Pancreas (tissue), 10 donors: ENCODE measurements around the gene AMOTL2. TPM values are rescaled to one million over a fixed set of nuclear protein-coding genes. Genes with fewer than 3 reads are reported as not detected.

Experiments
- ATAC-seq, 4 donors: fragments of 200-7000 bp; cut with Tn5 transposase; one replicate each; pipeline versions ENCODE4 v1.8.0 to v1.9.1; 2020; ENCODE audit warnings: mild to moderate bottlenecking in 4 of 4, moderate library complexity in 4 of 4
- DNase-seq, 6 donors: peaks; one replicate each; pipeline ENCODE4 v3.0.0-alpha.2; 2020
- FAIRE-seq: peaks from 2 replicates; lab custom pipeline; 2012; peaks lifted over from hg19 to GRCh38; lab: Jason Lieb, UNC
- H3K27ac ChIP-seq, 4 donors: fragments of 200-600 bp; sonication (generic); 1 replicate in 3 of 4; 2 replicates in 1 of 4; pipeline versions ENCODE4 v1.5.0 to v1.8.0; 2020
- H3K27me3 ChIP-seq, 4 donors: fragments of 200-600 bp; one replicate each; pipeline ENCODE4 v1.8.0; 2021
- H3K36me3 ChIP-seq, 3 donors: fragments of 200-600 bp; sonication (generic) in 1 of 3; one replicate each; pipeline versions ENCODE4 v1.5.0 to v1.8.0; 2020 to 2021
- H3K4me1 ChIP-seq, 3 donors: fragments of 200-600 bp; one replicate each; pipeline ENCODE4 v1.8.0; 2021
- H3K4me3 ChIP-seq, 4 donors: fragments of 200-600 bp; sonication (generic) in 2 of 4; one replicate each; pipeline versions ENCODE4 v1.5.0 to v1.8.0; 2020 to 2021
- H3K9me3 ChIP-seq, 4 donors: fragments of 200-600 bp; one replicate each; pipeline ENCODE4 v1.8.0; 2021
- WGBS, 2 donors: extraction: QIAGEN DNeasy Blood & Tissue Kit; methylation state at CpG; one replicate each; pipeline ENCODE4 v1.1.7; 2013; 5-methylcytosine and 5-hydroxymethylcytosine counted together
- intact Hi-C, 3 donors: fragments of 100-400 bp; cut with DNase I; formaldehyde crosslinking; loops; one replicate each; pipeline versions ENCODE4 v1.11.1 to v1.14.2; 2022
- polyA plus RNA-seq, 2 donors: library from polyadenylated mRNA; stranded (reverse); fragments of 200-250 nt; gene quantifications; one replicate each; pipeline ENCODE4 v1.2.3, GENCODE V29; 2013
- total RNA-seq, 6 donors: library from RNA; stranded (reverse); fragmentation: NEBNext Ultra II Directional in 4 of 6; extraction: Animal tissue kit (Norgen Biotek cat#: 25700) in 4 of 6; gene quantifications; one replicate each; pipeline versions ENCODE4 v1.2.1 to v1.2.4, GENCODE V29; 2021 to 2023
- TF ChIP-seq, protein P1 (sequence below), 4 donors: fragments of 200-600 bp; sonication (generic) in 3 of 4; IDR thresholded peaks; one replicate each; pipeline versions ENCODE4 v1.5.0 to v1.8.0; 2021; ENCODE audit warnings: antibody characterized with exemption in 4 of 4
- donor health status: healthy with polysubstance abuse.
- donor health status: DM: no; HTN: no; CAD: no; lungs with moderate emphysema.
- donor health status: DM: no; HTN: no; CAD: no.
- donor health status: control.
- donor health status: control.
- donor health status: Bipolar disorder and iron deficiency.
- donor health status: DM: yes; HTN: yes; CAD: no.
- donor health status: DM: no; HTN: no; CAD: no.
- donor health status: DM: no; HTN: no; CAD: no.
- donor health status: DM: yes; HTN: yes; CAD: no.

AMOTL2 gene
- total and polyA plus RNA-seq, 8 donors: 11.9 to 35.7 (median 28.9) TPM

DNA sequence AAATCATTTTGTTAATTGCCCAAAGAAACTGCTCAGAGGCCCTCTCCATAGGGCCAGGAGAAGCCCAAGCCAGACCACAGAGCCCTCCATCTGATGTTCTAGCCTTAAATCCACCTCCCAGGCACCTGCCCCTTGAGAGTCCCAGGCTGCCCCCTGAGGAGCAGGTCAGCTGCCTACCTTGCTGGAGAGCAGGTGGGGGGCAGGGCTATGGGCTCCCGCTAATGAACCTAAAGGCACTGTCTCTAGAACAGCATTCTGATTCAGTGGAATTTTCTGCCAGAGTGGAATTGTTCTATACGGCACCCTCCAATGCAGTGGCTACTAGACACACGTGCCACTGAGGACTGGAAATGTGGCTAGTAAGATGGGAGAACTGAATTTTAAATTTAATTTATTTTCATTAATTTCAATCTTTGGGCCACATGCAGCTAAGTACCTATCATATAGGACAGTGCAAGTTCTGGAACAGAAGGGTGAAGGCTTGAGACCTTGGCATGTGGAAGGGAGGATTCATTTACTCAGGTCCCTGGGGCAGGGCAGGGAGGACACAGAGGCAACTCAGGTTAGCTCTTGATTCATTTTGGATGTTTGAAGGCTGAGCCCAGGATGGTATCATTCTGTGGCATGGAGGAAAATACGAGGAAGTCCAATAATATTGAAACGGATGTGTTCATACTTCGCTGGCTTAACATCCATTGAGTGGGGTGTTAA lies 11.4 kb downstream of the AMOTL2 start:
- Histone ChIP-seq H3K36me3 (peaks cover 0 to 75% (median 25%) of the 10 kb centered on the region in 3 donors), H3K4me3 (no peak overlapping the region), H3K27ac (peak overlapping the region; percentile 67 to 71 (median 69)), H3K9me3 (no peaks in the 10 kb centered on the region), H3K4me1 (peaks cover 13 to 24% (median 13%) of the 10 kb centered on the region in 3 donors), H3K27me3 (no peaks in the 10 kb centered on the region)
- no peak for DNase-seq
- intact Hi-C loops: loop anchor here in 1 of 3 donors (5.0 kb wide), 1 partner anchor 46 kb away; no protein-coding TSS in a partner anchor
- TF ChIP-seq, protein P1, sequence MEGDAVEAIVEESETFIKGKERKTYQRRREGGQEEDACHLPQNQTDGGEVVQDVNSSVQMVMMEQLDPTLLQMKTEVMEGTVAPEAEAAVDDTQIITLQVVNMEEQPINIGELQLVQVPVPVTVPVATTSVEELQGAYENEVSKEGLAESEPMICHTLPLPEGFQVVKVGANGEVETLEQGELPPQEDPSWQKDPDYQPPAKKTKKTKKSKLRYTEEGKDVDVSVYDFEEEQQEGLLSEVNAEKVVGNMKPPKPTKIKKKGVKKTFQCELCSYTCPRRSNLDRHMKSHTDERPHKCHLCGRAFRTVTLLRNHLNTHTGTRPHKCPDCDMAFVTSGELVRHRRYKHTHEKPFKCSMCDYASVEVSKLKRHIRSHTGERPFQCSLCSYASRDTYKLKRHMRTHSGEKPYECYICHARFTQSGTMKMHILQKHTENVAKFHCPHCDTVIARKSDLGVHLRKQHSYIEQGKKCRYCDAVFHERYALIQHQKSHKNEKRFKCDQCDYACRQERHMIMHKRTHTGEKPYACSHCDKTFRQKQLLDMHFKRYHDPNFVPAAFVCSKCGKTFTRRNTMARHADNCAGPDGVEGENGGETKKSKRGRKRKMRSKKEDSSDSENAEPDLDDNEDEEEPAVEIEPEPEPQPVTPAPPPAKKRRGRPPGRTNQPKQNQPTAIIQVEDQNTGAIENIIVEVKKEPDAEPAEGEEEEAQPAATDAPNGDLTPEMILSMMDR (IDR thresholded peaks at IDR 0.05): no peak
- 82 to 86% methylated on average over 6 of the region's 6 CpGs for WGBS, 2 donors
- no peak for FAIRE-seq
- ATAC-seq: no peak

DNA sequence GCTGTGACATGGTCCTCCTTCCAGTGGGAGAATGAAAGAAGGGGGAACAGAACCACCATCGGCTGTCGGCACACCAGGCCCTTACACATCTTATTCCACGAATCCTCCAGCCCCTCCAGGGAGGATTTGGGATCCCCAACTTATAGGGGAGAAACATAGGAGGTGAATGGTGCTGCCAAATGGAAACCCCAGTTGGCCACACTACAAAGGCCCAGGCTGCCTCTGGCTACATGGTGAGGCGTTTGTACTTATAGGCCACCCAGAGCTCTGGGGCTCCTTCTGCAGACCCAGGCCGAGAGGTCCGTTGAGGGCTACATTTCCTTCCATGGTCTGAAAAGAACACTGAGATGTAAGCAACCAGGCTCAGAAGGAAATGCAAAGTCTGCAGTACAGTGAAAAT lies 12.0 kb downstream of the AMOTL2 start:
- DNase-seq (no peak), FAIRE-seq (no peak), ATAC-seq (no peak)
- Histone ChIP-seq H3K4me3 (no peak overlapping the region), H3K27ac (peak overlapping the region in 1 of 4 donors; percentile 22), H3K27me3 (no peaks in the 10 kb centered on the region), H3K9me3 (no peaks in the 10 kb centered on the region), H3K36me3 (peaks cover 0 to 76% (median 25%) of the 10 kb centered on the region in 3 donors), H3K4me1 (peaks cover 13 to 26% (median 13%) of the 10 kb centered on the region in 3 donors)
- intact Hi-C loops: loop anchor here in 1 of 3 donors (5.0 kb wide), 1 partner anchor 45 kb away; no protein-coding TSS in a partner anchor
- TF ChIP-seq, protein P1 (IDR thresholded peaks at IDR 0.05): no peak
- 87 to 91% methylated on average over 6 of the region's 6 CpGs for WGBS, 2 donors

DNA sequence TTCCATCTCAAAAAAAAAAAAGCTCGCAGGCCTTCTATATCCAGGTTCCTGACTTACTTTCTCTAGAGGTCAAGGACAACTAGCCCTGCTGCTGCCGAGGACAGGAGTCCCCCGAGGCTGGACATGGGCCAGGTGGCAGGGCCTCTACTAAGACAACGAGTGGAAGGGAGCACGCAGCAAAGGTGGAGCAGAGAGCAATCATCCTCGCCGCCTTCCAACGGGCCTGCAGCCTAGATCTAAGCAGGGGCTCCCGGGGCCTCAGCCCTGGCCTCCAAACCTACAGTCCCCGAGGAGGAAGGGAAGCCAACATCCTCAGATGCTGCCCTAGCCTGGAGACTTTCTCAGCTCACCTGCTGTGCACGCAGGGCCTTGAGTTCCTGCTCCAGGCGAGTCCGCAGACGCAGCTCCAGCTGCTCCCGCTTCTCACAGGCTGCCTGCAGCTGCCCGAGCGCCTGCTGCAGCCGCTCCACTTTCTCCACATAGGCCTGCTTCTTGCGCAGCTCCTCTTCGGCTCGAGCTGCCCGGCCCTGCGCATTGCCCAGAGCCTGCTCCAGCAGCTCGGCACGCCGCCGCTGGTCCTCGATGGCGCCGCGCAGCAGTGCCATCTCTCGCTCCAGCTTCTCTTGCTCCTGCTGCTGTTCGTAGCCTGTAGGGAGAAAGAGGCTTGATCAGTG lies 12.9 kb downstream of the AMOTL2 start:
- Histone ChIP-seq H3K4me3 (no peak overlapping the region), H3K27me3 (no peaks in the 10 kb centered on the region), H3K36me3 (peaks cover 0 to 78% (median 25%) of the 10 kb centered on the region in 3 donors), H3K27ac (peak overlapping the region in 2 of 4 donors; percentile 13 to 22), H3K9me3 (no peaks in the 10 kb centered on the region), H3K4me1 (peaks cover 13 to 32% (median 13%) of the 10 kb centered on the region in 3 donors)
- no peak for FAIRE-seq
- peak in 2 of 6 donors; percentile 45 to 64 for DNase-seq
- WGBS, 2 donors: 91 to 93% methylated on average over 33 of the region's 33 CpGs
- TF ChIP-seq, protein P1 (IDR thresholded peaks at IDR 0.05): no peak
- no peak for ATAC-seq
- intact Hi-C loops: loop anchor here in 1 of 3 donors (5.0 kb wide), 1 partner anchor 44 kb away; no protein-coding TSS in a partner anchor

DNA sequence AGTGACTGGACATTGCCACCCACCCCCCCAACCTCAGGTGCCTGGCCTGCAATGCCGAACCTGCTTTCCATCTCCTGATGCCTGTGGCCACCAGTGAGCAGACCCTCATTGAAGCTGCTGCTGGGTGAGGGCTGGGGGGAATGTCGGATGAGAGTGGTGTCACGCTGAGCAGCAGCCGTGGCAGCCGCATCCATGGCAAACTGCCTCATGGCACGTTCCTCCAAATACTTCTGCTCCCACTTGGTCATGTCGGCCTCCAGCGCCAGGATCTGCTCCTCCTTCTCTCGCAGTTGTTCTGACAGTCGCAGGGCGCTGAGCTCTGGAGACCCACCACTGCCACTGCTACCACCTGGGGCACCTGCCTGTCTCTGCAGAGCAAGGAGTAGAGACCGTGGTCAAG lies 14.2 kb downstream of the AMOTL2 start:
- no peak overlapping the region for H3K4me3 ChIP-seq
- no peaks in the 10 kb centered on the region for H3K27me3 ChIP-seq
- H3K27ac ChIP-seq: peak overlapping the region in 2 of 4 donors; percentile 33 to 77
- H3K9me3 ChIP-seq: no peaks in the 10 kb centered on the region
- FAIRE-seq: no peak
- intact Hi-C loops: loop anchor here in 1 of 3 donors (5.0 kb wide), 1 partner anchor 43 kb away; no protein-coding TSS in a partner anchor
- TF ChIP-seq, protein P1 (IDR thresholded peaks at IDR 0.05): no peak
- DNase-seq: peak in 1 of 6 donors; percentile 62
- ATAC-seq: no peak
- 83 to 84% methylated on average over 12 of the region's 12 CpGs for WGBS, 2 donors
- peaks cover 18 to 32% (median 18%) of the 10 kb centered on the region in 3 donors for H3K4me1 ChIP-seq
- peaks cover 0 to 75% (median 25%) of the 10 kb centered on the region in 3 donors for H3K36me3 ChIP-seq
